Measurements from ENCODE around the gene TRPC1.
"Not testable (repeated sequence)": the region's sequence is repeated elsewhere in the genome, so short reads cannot be mapped to it uniquely, and the experiment has no call there.

Gene TRPC1

DNA sequence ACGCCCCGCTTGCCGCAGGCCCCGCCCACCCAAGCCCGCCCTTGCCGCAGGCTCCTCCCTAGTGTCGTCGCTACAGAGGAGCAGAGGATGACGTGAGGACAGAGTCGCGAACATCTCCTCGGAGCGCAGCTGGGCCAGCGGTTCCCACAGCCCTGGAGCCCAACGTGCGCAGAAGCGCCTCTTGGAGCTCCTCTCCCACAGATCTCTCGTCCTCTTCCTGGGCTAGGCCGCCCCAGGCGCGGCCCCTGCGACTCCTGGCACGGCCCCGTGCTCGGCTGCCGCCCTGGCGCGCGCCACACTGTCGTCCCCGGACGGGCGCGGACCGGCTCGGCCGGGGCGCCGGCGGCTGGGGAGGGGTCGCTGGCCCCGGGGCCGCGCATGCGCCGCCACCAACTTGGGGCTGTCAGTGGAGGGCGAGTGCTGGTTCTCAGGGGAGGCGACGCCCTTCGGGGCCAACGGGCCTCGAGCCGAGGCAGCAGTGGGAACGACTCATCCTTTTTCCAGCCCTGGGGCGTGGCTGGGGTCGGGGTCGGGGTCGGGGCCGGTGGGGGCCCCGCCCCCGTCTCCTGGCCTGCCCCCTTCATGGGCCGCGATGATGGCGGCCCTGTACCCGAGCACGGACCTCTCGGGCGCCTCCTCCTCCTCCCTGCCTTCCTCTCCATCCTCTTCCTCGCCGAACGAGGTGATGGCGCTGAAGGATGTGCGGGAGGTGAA is at the start of gene TRPC1:
Gene TRPC1 (plus strand): TSS at position 67 of the 714 bp plus-strand sequence. CDS start 526 bp downstream, at position 593.
- DNase-seq: peak; percentile 85

DNA sequence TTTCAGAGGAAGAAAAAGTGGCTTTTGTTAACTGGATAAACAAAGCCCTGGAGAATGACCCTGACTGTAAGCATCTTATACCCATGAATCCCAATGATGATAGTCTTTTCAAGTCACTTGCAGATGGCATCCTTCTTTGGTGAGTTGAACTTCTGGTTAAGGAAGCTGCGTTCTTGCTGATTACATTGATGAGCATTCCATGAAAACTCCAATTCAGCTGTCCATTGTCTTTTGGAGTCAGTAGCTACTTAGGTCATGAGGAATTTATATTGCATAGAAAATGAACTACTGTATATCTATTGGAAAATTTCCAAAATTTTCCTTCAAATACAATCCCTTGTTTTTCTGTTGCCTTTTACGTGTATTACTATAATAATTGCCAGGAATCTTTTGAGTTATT is 47.7 kb upstream of the TRPC1 start:
- DNase-seq: no peak

DNA sequence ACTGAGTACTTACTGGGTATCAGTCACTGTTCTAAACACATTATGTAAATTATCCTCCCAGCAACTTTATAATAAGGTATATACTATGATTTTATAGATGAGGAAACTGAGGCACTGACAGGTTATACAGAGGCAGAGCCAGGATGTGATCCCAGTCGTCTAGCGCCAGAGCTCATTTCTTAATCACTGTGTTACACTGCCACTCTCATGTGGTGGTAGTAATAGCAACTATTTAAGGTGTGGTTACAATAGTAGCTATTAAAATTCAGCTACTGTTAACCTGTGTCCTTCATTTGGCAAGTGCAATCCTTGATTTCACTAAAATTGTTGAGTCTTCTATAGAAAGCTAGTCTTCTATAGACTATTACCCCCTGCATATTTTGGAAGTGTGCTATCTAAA is 43.1 kb upstream of the TRPC1 start:
- no peak for DNase-seq

DNA sequence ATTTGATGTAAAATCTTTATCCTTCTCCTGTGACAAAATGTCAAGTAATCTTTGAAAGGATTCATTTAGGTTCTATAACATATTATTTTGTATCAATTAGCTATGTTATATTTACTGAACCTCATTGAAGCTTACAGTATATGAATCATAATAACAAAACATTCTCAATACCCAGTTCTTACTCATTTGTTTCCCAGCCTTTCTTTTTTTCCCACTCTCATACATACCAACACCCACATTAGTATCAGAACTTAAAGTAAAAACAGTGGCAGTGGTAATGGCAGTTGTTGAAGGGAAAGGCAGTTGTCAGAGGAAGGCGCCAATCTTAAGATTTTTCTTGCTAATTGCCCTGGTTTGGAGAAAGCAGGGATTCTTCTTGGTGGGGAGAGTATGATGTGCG is 33.2 kb upstream of the TRPC1 start:
- no peak for DNase-seq

DNA sequence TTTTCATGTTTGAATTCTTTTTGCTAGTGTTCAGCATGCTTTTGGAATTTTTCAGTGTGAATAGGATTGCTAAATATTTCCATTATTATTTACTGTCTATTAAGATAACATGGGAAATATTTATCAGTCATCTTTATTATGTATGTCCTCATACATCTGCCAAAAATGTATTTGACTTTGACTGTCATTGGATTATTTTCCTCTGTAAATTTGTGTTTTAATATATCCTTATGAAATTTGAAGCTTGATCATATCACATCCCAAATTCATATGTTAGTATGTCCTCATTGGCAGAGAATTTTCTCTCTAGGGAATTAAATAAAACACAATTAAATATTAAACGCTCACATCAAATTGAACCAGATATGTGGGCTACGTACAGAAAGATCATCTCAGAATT is 32.3 kb upstream of the TRPC1 start:
- no peak for DNase-seq

DNA sequence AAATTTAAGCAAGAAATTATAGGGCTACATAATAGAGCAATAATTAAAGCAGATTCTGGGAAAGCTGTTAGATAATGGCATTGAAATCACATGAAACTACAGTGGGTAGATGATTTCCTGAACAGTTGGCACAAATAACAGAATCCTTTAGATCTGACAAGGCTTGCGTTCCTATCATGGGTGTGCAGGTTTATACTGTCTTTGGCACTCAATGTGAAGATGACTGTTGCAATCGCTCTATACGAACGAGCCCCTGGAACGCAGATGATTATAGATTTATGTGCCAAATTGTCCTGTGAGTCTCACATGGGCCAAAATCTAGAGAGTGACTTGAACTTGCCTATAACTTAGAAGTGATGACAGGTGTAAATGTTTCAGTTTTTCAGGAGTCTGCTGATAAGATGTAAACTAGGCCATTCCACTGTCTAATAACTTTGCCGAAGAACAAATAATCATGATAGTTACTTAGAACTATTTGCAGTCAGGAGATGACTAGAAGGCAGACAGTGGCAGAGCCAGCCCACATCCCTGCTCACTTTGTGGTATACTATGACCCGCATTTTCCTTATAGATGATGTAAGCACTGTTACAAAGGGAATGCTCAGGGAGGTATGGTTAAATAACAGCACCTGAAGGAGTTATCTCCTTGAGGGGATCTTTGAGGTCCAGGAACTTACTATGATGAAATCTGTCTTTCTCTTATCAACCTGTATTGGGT is 30.5 kb upstream of the TRPC1 start:
- no peak for DNase-seq

DNA sequence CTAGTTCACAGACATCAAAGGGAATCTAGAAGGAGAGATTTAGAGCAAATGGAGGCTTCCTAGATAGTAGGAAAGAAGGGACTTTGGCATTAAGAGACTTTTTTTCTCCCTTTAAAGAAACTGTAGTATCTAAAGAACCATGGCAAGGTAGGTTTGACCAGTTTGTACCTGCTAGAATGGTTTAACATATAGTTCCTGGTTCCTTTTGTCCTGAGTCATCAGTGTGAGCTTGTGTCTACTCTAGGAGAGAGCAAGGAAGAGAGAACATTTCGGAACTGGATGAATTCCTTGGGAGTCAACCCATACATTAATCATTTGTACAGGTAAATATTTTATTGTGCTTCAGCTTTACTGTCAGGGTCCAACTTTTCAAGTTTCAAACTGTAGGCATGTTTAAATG is 29.6 kb upstream of the TRPC1 start:
- no peak for DNase-seq

DNA sequence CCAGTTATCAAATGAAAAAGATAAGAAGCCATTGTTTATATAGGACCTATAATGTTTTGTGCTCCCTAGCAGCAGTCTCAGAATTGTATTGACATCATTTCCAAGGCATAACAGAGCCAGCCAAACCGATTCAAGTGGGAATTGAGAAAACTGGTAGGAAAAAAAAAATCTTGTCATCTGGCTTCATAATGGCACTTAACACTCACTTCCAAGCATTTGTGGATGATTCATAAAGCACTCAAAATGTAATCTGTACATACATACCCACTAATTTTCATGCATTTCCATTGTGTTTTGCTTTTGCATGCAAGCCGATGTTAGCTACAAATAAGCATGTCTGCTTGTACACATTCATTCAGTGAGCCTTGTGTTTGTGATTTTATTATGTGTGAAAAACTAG is 18.6 kb upstream of the TRPC1 start:
- DNase-seq: no peak

DNA sequence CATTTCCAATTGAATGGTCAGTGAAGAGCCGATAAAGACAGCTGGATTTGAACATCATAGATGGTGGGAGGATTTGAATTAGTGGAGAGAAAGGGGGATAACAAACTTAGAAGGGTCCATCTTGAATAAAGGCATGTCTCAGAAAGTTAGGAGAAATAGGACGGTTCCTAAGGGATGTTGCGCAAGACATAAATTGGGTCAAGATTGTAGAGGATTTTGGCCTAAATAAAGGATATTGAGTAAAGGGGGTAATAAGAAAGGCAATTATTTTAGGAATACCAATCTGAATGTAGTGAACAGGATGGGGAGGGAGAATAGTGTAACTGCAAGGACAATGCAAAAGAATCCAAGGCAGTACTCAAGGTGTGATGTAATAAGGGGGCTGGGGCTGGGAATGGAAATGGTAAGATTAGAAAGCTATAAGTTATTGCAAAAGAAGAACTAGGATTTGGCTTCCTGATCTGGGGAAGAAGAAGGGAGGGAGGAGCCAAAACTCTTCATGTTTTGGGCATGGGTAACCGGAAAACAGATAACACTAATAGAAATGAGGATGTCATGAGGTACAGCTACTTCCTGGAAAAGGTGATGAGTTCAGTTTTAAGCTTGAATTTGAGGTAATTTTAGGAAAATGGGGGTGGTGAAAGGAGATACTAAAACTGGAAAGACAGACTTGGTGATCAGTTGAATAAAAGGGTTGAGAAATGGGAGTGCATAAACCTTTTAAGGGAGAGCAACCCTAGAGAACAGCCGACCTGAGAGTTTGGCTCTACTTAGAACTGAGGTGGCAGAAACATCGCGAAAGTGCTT is 17.3 kb upstream of the TRPC1 start:
- DNase-seq: no peak

DNA sequence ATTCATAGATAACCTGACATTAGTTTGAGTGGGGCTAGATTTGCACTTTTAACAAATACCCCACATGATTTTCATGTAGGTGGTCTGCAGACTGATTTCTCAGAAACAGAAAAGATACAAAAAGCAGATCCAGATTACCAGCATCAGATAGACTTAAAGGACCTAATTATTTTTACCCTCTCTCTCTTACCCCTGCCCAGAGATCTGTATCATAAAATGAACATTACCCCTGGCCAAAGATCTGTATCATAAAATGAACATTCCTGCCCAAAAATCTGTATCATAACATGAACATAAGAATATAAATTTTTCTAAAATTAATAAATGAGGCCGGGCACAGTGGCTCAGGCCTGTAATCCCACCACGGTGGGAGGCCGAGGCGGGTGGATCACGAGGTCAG is 14.6 kb upstream of the TRPC1 start:
- no peak for DNase-seq

DNA sequence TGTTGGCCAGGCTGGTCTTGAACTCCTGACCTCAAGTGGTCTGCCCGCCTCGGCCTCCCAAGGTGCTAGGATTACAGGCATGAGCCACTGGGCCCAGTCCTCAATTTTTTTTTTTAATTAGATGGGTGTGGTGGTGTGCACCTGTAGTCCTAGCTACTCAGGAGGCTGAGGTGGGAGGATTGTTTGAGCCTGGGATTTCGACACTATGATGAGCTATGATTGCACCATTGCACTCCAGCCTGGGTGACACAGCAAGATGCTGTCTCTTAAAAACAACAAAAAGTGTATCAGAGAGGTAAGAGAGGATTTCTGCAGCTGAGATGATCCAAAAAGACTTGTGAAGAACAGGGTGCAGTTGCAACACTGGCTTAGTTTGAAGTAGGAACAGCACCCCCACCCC is 9.0 kb upstream of the TRPC1 start:
- DNase-seq: not testable (repeated sequence)

DNA sequence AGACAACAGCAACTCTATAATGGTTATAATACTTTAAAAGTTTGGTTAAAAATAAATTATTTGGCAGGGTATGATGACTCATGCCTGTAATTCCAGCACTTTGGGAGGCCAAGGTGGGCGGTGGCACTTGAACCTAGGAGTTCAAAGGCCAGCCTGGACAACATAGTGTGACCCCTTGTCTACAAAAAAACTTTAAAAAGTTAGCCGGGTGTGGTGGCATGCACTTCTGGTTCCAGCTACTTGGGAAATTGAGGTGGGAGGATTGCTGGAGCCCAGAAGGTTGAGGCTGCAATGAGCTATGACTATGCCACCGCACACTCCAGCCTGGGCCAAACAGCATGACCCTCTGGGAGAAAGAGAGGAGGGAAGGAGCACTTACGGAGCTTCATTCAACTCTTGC is 7.7 kb upstream of the TRPC1 start:
- DNase-seq: no peak

DNA sequence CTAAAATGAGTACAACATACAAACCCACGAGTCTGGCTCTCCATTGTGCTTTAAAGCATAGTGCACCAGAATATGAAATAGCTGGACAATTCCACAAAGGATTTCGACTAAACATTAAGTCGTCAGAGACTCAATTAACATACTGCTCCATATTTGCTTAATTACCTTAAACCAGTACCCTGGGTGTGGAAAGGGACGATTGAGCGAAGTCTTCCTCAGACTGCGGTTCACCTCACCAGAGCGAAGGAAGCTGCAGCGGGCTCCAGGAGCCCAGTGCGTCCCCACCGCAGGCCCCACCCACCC is 218 bp upstream of the TRPC1 start:
- no peak for DNase-seq

DNA sequence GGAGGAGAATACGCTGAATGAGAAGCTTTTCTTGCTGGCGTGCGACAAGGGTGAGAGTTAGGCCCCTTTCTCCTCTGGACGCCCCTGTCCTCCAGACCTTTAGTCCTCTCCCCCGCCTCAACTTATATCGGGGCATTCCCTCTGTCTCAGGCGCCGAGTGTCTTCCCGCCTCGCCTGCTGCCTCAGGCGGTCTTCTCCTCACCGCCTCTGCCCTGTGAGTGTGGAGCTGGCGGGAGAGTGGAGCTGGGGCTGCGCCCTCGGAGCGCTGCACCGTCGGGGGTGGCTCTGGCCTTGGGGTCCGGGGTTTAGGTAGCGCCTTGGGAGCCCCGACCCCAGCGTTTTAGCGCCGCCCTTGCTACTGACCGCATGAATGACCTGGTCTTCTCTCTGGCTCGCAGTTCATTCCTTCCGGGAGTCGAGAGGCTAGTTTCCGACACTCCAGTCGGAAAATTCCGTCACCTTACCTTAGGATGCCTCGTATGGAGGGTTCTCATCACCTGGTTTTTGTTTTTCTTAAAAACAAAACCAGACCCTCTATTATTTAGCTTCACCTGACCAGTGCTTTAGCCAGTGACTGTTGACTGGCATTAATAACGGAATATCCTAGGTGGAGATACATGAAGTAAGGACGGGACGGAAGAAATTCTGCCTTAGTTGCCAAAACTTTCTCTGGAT is 985 bp downstream of the TRPC1 start:
- no peak for DNase-seq

DNA sequence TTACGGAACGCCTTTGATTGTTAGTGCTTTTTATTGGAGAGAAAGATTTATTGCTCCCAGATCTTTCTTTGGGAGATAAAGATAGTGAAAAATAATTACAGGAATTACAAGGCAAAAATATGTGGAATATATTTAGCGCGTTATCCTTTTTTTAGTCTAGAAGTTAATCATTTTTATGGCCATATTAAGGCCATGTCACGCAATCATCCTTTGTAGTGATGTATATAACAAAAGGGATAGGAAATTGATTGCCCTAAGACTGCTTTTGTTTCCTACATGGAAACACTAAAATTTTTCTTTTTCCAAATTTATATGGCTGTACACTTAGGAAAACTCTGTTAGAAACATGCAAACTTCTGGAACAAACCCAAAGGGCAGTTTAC is 1.5 kb downstream of the TRPC1 start:
- DNase-seq: no peak

DNA sequence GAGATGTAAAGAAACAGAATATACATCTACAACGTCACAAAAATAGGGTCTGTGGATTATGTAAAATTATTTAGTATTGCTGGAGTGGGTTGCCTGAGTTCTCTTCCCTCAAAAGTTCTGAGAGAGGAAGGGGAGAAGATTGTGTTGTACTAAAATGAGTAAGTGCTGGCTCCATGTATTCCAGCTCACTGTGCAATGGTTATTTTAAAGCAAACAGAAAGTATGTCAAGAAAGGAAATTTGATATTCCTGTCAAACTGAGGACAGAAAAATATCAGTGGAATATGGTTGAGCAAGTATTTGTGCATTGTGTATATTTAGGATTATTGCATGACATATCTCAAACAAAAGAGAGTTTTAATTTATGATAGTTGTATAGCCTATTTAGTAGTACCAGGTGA is 2.2 kb downstream of the TRPC1 start:
- DNase-seq: no peak

DNA sequence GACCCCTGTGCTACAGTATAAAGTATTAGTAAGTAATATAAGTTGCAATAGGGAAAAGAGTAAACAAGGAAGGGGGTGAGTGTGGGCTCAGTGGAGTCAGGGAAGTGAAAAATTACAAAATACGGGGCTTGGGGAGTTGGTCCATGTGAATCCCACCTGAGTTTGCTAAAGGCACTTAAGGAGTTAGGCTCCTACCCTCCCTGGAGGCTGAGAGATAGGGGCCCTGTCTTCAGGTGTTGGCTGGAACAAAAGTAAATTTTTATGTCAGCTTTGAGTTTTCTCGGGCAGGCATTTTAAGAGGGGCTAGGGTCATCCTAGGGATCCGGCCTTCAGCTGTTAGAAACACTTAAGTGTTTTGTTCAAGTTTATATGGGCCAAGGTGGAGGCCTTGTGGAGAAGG is 8.2 kb downstream of the TRPC1 start:
- no peak for DNase-seq

DNA sequence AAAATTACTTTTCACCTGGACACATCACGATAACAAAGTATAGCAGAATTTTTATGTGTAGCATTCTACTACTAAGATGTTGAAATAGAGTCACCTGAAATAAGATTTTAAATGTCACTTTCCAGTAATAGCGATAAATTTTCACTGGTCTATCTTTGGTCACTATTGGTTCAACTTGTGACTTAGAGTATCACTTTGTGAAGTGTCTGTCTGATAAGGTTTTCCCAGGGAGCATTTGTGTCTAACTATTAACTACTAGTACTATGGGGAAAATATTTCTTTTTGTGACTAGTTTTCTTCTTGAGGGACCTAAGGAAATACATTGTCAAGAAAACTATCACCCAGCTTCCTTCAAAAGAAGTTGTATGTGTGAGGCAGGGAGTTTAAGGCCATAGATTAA is 11.0 kb downstream of the TRPC1 start:
- no peak for DNase-seq

DNA sequence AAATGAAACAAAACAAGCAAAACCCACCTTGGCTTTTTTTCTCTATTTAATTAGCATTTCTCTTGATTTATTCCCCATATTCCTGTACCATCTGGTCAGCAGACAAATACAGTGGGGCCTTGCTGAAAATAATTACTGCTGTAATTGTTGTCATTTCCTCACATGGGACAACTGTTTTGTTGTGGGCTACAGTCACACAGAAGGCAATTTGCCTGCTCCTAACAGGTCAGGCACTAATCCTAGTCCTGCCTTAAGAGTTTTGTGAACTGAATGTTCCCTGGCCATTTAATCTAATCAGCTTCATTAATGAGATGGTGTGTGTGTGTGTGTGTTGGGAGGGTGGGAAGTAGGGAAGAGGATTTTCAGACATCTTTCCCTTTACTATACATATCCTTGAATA is 11.6 kb downstream of the TRPC1 start:
- DNase-seq: no peak

DNA sequence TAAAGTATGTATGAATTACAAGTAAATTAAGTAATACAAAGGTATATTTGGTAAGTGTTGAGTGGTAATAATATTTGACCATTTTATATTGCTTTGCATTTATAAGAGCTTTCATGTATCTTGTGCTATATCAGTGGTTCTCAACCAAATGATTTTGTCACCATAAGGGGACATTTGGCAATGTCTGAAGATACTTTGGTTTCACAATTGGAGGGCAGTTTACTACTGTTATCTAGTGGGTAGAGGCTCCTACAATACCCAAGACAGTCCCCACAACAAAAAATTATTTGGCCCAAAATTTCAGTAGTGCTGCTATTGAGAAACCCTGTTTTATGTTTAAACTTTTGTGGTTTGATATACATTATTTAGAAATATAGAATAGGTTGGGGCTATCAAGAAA is 14.6 kb downstream of the TRPC1 start:
- no peak for DNase-seq

DNA sequence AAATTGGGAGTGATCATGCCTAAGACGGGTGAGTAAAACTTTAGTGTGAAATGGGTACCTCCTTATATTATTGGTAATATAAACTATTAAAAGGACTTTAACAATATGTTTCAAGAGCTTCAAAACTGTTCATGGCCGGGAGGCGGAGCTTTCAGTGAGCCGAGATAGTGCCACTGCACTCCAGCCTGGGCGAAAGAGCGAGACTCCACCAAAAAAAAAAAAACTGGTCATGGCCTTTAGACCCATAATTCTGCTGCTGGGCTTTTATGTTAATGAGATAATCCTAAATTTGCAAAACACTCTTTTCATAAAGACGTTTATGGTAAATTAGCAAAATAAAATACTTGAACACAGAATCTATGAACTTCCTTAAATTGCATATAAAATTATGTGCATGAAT is 22.8 kb downstream of the TRPC1 start:
- DNase-seq: no peak

DNA sequence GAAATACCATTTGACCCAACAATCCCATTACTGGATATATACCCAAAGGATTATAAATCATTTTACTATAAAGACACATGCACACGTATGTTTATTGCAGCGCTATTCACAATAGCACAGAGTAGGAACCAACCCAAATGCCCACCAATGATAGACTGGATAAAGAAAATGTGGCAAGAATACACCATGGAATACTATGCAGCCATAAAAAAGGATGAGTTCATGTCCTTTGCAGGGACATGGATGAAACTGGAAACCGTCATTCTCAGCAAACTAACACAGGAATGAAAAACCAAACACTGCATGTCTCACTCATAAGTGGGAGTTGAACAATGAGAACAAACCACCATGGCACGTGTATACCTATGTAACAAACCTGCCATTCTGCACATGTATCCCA is 26.7 kb downstream of the TRPC1 start:
- DNase-seq: not testable (repeated sequence)

DNA sequence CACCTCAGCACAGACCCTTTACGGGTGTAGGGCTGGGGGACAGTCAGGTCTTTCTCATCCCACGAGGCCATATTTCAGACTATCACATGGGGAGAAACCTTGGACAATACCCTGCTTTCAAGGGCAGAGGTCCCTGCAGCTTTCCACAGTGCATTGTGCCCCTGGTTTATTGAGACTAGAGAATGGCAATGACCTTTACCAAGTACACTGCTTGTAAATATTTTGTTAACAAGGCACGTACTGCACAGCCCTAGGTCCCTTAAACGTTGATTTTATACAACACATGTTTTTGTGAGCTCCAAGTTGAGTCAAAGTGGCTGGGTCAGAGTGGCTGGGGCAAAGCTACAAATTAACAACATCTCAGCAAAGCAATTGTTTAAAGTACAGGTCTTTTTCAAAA is 28.8 kb downstream of the TRPC1 start:
- DNase-seq: not testable (repeated sequence)

DNA sequence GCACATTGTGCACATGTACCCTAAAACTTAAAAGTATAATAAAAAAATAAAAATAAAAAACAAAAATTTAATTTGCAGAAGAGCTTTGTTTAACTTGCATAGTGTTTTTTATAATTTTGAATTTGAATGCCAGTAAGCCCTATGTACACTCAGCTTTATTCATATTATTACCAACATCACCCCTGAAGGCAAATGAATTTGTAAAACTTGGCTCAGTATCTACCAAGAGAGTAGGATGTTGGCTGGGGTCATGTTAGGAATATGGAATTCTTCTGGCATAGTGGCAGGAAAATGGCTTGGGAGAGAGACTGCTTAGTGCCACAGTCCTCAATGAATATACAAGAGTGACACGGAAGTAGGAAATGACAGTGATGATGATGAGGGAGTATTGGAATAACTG is 30.7 kb downstream of the TRPC1 start:
- DNase-seq: no peak
